Stimulated activated CD4-positive, alpha-beta T cell treated with anti-CD3 and anti-CD28 coated beads, TNF-alpha, amount 100 ng/mL, for 48 hours (primary cell): Measurements from ENCODE around the gene SMOC1.

Experiments
- DNase-seq, 3 donors: peaks; one replicate each; pipeline ENCODE4 v3.0.0-alpha.2; 2020; ENCODE audit warnings: low read depth in 3 of 3

SMOC1 gene

GRCh38 chr14:69941768-69942742 is 62.8 kb downstream of the SMOC1 start:
- DNase-seq = no peak

- DNase-seq = no peak
These were observed 64.0 kb downstream of the SMOC1 start for GRCh38 chr14:69943084-69943780.

- no peak for DNase-seq
These were observed 66.1 kb downstream of the SMOC1 start for GRCh38 chr14:69945347-69945746.

GRCh38 chr14:69945912-69946311 is 66.7 kb downstream of the SMOC1 start:
- no peak for DNase-seq

GRCh38 chr14:69948351-69948750 is 69.1 kb downstream of the SMOC1 start:
- DNase-seq = no peak

GRCh38 chr14:69951263-69951662 is 72.0 kb downstream of the SMOC1 start:
- DNase-seq = no peak

- no peak for DNase-seq
These were observed 72.7 kb downstream of the SMOC1 start for GRCh38 chr14:69951935-69952334.

- no peak for DNase-seq
These were observed 74.2 kb downstream of the SMOC1 start for GRCh38 chr14:69953266-69953915.

GRCh38 chr14:69955855-69956845 is 76.9 kb downstream of the SMOC1 start:
- no peak for DNase-seq

GRCh38 chr14:69956970-69957369 is 77.8 kb downstream of the SMOC1 start:
- no peak for DNase-seq

- DNase-seq = no peak
These were observed 78.8 kb downstream of the SMOC1 start for GRCh38 chr14:69957986-69958385.

- DNase-seq = no peak
These were observed 79.9 kb downstream of the SMOC1 start for GRCh38 chr14:69959136-69959535.

- DNase-seq = no peak
These were observed 81.1 kb downstream of the SMOC1 start for GRCh38 chr14:69960296-69960695.

GRCh38 chr14:69963966-69964365 is 84.8 kb downstream of the SMOC1 start:
- DNase-seq = no peak

- no peak for DNase-seq
These were observed 85.6 kb downstream of the SMOC1 start for GRCh38 chr14:69964841-69965240.

- no peak for DNase-seq
These were observed 88.9 kb downstream of the SMOC1 start for GRCh38 chr14:69968132-69968531.

- DNase-seq = no peak
These were observed 89.5 kb downstream of the SMOC1 start for GRCh38 chr14:69968681-69969080.

- no peak for DNase-seq
These were observed 93.5 kb downstream of the SMOC1 start for GRCh38 chr14:69972755-69973154.

GRCh38 chr14:69973846-69974245 is 94.6 kb downstream of the SMOC1 start:
- DNase-seq = no peak

GRCh38 chr14:69979882-69980281 is 100.7 kb downstream of the SMOC1 start:
- no peak for DNase-seq
